A549 (cell line): ENCODE measurements around the gene DTNA.

ENCODE experiments used
- CTCF ChIP-seq: fragments of >200 bp; sonication (Bioruptor Twin); formaldehyde crosslinking; IDR thresholded peaks from 3 replicates; pipeline ENCODE4 v1.5.1; 2016
- POLR2A ChIP-seq: IDR thresholded peaks from 2 replicates; pipeline ENCODE4 v1.6.1; 2012; ENCODE audit warnings: mild to moderate bottlenecking, low read length
- REST ChIP-seq: fragments of 200-600 bp; sonication (generic); IDR thresholded peaks from 2 replicates; pipeline ENCODE4 v1.6.1; 2016; ENCODE audit warnings: antibody characterized with exemption, mild to moderate bottlenecking, moderate library complexity
- RNF2 ChIP-seq: fragments of 200-600 bp; sonication (generic); IDR thresholded peaks from 2 replicates; pipeline ENCODE4 v1.6.1; 2016; ENCODE audit warnings: low read depth, mild to moderate bottlenecking, antibody characterized with exemption, moderate library complexity, borderline replicate concordance

GRCh38 chr18:34933909-34934661, 224.0 kb downstream of the DTNA start:
- TF ChIP-seq REST (no peak), POLR2A (no peak), RNF2 (no peak), CTCF (no peak)
